ENCODE measurements around the gene B4GAT1. TPM values are rescaled to one million over a fixed set of nuclear protein-coding genes. Genes with fewer than 3 reads are reported as not detected.

Gene B4GAT1
- total and polyA plus RNA-seq, 4 donors, result 12.0 to 20.8 (median 17.6) TPM

DNA sequence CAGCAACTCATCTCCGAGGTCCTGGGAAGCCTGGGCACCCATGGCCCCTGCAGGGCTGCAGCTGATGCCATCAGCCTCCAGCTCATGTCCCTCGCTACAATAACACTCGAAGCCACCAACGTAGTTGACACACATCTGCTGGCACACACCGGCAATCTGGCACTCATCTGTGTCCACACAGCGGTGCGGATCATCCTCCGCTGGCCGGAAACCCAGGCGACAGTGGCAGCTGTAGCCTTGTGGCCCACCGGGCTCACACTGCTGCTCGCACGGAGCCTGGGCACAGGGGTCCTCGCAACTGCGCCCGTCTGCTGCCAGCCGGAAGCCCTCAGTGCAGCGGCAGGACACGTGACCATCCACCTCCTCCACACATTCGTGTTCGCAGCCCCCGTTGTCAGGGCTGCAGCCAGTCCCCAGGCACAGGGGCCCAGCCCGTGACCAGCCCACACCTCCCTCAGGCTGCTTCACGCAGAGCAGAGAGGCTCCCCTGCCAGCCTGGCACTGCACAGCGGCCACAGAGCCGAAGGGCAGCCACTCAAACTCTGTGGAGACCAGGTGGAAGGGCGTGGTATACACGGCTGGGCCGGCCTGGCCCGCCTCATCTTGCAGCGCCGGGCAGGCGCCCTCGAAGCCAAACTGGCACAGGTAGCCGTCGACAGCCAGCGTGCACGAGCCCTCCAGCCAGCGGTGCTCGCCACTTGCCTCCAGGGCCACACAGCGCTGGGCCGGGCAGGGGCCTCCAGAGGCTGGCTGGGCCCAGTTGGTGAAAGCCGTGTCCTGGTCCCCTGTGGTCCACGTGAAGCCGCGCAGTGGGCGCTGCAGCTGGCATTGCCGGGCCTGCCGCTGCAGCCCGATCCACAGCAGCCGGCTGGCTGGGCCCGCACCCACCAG lies 31.3 kb downstream of the B4GAT1 start:
- H3K27me3 ChIP-seq (ENCODE audit: control insufficient read depth in 4 of 4, insufficient read depth in 4 of 4, low read length in 3 of 4), result no peaks in the 10 kb centered on the region
- peak overlapping the region; percentile 5 to 23 for H3K27ac ChIP-seq (ENCODE audit: low read depth in 1 of 2, low read length in 2 of 2)
- 86% methylated on average over 52 of the region's 52 CpGs for WGBS
- no peaks in the 10 kb centered on the region for H3K36me3 ChIP-seq (ENCODE audit: control insufficient read depth in 4 of 4, insufficient read depth in 3 of 4, low read depth in 1 of 4, low read length in 3 of 4)
- H3K9ac ChIP-seq (ENCODE audit: low read depth in 1 of 2, low read length in 2 of 2), result no peak overlapping the region
- no peaks in the 10 kb centered on the region for H3K9me3 ChIP-seq (ENCODE audit: control insufficient read depth in 4 of 4, low read length in 3 of 4)
- no peak for DNase-seq (ENCODE audit: low spot score)
- no peak for TF ChIP-seq SP1 (IDR thresholded peaks at IDR 0.05)
- TF ChIP-seq FOXA2 (IDR thresholded peaks at IDR 0.05), result no peak
- TF ChIP-seq, protein P1, sequence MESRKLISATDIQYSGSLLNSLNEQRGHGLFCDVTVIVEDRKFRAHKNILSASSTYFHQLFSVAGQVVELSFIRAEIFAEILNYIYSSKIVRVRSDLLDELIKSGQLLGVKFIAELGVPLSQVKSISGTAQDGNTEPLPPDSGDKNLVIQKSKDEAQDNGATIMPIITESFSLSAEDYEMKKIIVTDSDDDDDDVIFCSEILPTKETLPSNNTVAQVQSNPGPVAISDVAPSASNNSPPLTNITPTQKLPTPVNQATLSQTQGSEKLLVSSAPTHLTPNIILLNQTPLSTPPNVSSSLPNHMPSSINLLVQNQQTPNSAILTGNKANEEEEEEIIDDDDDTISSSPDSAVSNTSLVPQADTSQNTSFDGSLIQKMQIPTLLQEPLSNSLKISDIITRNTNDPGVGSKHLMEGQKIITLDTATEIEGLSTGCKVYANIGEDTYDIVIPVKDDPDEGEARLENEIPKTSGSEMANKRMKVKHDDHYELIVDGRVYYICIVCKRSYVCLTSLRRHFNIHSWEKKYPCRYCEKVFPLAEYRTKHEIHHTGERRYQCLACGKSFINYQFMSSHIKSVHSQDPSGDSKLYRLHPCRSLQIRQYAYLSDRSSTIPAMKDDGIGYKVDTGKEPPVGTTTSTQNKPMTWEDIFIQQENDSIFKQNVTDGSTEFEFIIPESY (IDR thresholded peaks at IDR 0.05), result no peak
- no peak for TF ChIP-seq RAD21 (IDR thresholded peaks at IDR 0.05)
- TF ChIP-seq, protein P2, sequence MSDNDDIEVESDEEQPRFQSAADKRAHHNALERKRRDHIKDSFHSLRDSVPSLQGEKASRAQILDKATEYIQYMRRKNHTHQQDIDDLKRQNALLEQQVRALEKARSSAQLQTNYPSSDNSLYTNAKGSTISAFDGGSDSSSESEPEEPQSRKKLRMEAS (IDR thresholded peaks at IDR 0.05), result no peak
- TF ChIP-seq, protein P3, sequence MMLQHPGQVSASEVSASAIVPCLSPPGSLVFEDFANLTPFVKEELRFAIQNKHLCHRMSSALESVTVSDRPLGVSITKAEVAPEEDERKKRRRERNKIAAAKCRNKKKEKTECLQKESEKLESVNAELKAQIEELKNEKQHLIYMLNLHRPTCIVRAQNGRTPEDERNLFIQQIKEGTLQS (IDR thresholded peaks at IDR 0.05), result no peak
- no peak for TF ChIP-seq YY1 (IDR thresholded peaks at IDR 0.05)
- TF ChIP-seq, protein P4, sequence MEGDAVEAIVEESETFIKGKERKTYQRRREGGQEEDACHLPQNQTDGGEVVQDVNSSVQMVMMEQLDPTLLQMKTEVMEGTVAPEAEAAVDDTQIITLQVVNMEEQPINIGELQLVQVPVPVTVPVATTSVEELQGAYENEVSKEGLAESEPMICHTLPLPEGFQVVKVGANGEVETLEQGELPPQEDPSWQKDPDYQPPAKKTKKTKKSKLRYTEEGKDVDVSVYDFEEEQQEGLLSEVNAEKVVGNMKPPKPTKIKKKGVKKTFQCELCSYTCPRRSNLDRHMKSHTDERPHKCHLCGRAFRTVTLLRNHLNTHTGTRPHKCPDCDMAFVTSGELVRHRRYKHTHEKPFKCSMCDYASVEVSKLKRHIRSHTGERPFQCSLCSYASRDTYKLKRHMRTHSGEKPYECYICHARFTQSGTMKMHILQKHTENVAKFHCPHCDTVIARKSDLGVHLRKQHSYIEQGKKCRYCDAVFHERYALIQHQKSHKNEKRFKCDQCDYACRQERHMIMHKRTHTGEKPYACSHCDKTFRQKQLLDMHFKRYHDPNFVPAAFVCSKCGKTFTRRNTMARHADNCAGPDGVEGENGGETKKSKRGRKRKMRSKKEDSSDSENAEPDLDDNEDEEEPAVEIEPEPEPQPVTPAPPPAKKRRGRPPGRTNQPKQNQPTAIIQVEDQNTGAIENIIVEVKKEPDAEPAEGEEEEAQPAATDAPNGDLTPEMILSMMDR (IDR thresholded peaks at IDR 0.05; ENCODE audit: low read depth, low read length, missing input control), result no peak
- no peak for TF ChIP-seq EGR1 (IDR thresholded peaks at IDR 0.05; ENCODE audit: low read depth in 2 of 2)
- TF ChIP-seq FOXA1 (IDR thresholded peaks at IDR 0.05), result no peak
- no peak overlapping the region for H3K4me3 ChIP-seq (ENCODE audit: low read depth in 1 of 3, low read length in 3 of 3)
- peaks cover 7 to 24% (median 13%) of the 10 kb centered on the region in 4 donors for H3K4me1 ChIP-seq (ENCODE audit: control insufficient read depth in 4 of 4, insufficient read depth in 4 of 4, low read length in 3 of 4)

DNA sequence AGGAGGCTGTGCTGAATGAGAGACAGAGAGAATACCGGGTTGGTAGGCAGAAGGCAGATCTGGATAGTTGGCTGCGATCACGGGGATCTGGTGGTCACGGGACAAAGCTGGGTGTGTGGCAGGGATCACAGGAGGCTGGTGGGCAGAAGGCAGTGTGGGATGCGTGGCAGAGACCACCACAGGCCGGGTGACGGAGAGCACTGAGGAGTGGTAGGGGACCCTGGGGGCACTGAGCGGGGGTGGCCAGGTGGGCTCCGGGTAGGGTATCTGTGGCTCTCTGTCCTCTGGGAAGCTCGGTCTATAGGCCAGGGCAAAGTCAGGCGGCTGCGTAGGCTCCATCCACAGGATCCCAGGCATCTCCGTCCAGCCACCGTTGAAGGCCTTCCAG lies 31.9 kb downstream of the B4GAT1 start:
- Histone ChIP-seq H3K4me3 (ENCODE audit: low read depth in 1 of 3, low read length in 3 of 3) (no peak overlapping the region), H3K9ac (ENCODE audit: low read depth in 1 of 2, low read length in 2 of 2) (no peak overlapping the region)
- DNase-seq (ENCODE audit: low spot score), result no peak

More for the DNA sequence above, 31.9 kb downstream of the B4GAT1 start:
- TF ChIP-seq, protein P3 (IDR thresholded peaks at IDR 0.05), result no peak
- TF ChIP-seq, protein P1 (IDR thresholded peaks at IDR 0.05), result no peak
- no peak for TF ChIP-seq NR2F2 (IDR thresholded peaks at IDR 0.05)
- no peak for TF ChIP-seq HNF4A (conservative IDR thresholded peaks at IDR 0.05)
- no peak for TF ChIP-seq RAD21 (IDR thresholded peaks at IDR 0.05)
- no peak for TF ChIP-seq FOXA1 (IDR thresholded peaks at IDR 0.05)
- TF ChIP-seq, protein P4 (IDR thresholded peaks at IDR 0.05; ENCODE audit: low read depth, low read length, missing input control), result no peak
- TF ChIP-seq RXRA (IDR thresholded peaks at IDR 0.05), result no peak
- Histone ChIP-seq H3K27ac (ENCODE audit: low read depth in 1 of 2, low read length in 2 of 2) (no peak overlapping the region), H3K9me3 (ENCODE audit: control insufficient read depth in 4 of 4, low read length in 3 of 4) (no peaks in the 10 kb centered on the region), H3K4me1 (ENCODE audit: control insufficient read depth in 4 of 4, insufficient read depth in 4 of 4, low read length in 3 of 4) (peaks cover 7 to 24% (median 13%) of the 10 kb centered on the region in 4 donors), H3K27me3 (ENCODE audit: control insufficient read depth in 4 of 4, insufficient read depth in 4 of 4, low read length in 3 of 4) (no peaks in the 10 kb centered on the region), H3K36me3 (ENCODE audit: control insufficient read depth in 4 of 4, insufficient read depth in 3 of 4, low read depth in 1 of 4, low read length in 3 of 4) (no peaks in the 10 kb centered on the region)
- WGBS, result 94% methylated on average over 14 of the region's 14 CpGs

Measured in liver (tissue), 9 donors.